GM19099 (cell line): ENCODE results near the gene MOB2.

Experiments used
- POLR2A ChIP-seq: IDR thresholded peaks from 3 replicates; pipeline ENCODE4 v1.6.1; 2011; ENCODE audit warnings: low read depth; ENCODE audit not compliant: insufficient read length; ENCODE audit errors: extremely low read depth

The MOB2 gene

GRCh38 chr11:1461826-1462697, 24.5 kb downstream of the MOB2 start:
- TF ChIP-seq POLR2A = no peak

GRCh38 chr11:1460986-1461825, 25.4 kb downstream of the MOB2 start:
- no peak for TF ChIP-seq POLR2A

GRCh38 chr11:1460396-1460985, 26.1 kb downstream of the MOB2 start:
- no peak for TF ChIP-seq POLR2A

- no peak for TF ChIP-seq POLR2A
Measured at GRCh38 chr11:1459764-1460395, 26.7 kb downstream of the MOB2 start.

GRCh38 chr11:1459219-1459575, 27.4 kb downstream of the MOB2 start:
- no peak for TF ChIP-seq POLR2A

GRCh38 chr11:1458340-1459218, 28.0 kb downstream of the MOB2 start:
- no peak for TF ChIP-seq POLR2A

GRCh38 chr11:1457856-1458255, 28.7 kb downstream of the MOB2 start:
- TF ChIP-seq POLR2A = no peak

GRCh38 chr11:1457326-1457680, 29.3 kb downstream of the MOB2 start:
- no peak for TF ChIP-seq POLR2A

GRCh38 chr11:1456596-1457325, 29.8 kb downstream of the MOB2 start:
- TF ChIP-seq POLR2A = no peak

- TF ChIP-seq POLR2A = no peak
Measured at GRCh38 chr11:1456176-1456575, 30.4 kb downstream of the MOB2 start.

GRCh38 chr11:1455763-1456060, 30.9 kb downstream of the MOB2 start:
- no peak for TF ChIP-seq POLR2A

GRCh38 chr11:1455032-1455762, 31.4 kb downstream of the MOB2 start:
- TF ChIP-seq POLR2A = no peak

GRCh38 chr11:1454576-1454975, 32.0 kb downstream of the MOB2 start:
- TF ChIP-seq POLR2A = no peak
